BE2C (cell line): Measurements from ENCODE around the gene CACNA1A.

Source experiments
- DNase-seq: peaks from one replicate; pipeline ENCODE4 v3.0.0-alpha.2; 2020
- H3K27me3 ChIP-seq: fragments of 250-450 bp; sonication (Bioruptor Pico); 2 replicates; pipeline ENCODE4 v1.5.1; 2020; ENCODE audit warnings: mild to moderate bottlenecking
- H3K36me3 ChIP-seq: fragments of 250-450 bp; sonication (Bioruptor Pico); 2 replicates; pipeline ENCODE4 v1.5.1; 2020; ENCODE audit warnings: mild to moderate bottlenecking
- H3K4me1 ChIP-seq: fragments of 250-450 bp; sonication (Bioruptor Pico); 2 replicates; pipeline ENCODE4 v1.5.1; 2020
- H3K4me3 ChIP-seq: 2 replicates; pipeline ENCODE4 v1.5.1; 2011; ENCODE audit warnings: low read depth, low read length
- H3K9me3 ChIP-seq: fragments of 250-450 bp; sonication (Bioruptor Pico); 2 replicates; pipeline ENCODE4 v1.5.1; 2020
- CTCF ChIP-seq: IDR thresholded peaks from 2 replicates; pipeline ENCODE4 v1.5.1; 2012; ENCODE audit warnings: mild to moderate bottlenecking, low read depth, low read length

The CACNA1A gene

GRCh38 chr19:13441810-13442512 is 64.3 kb downstream of the CACNA1A start:
- TF ChIP-seq CTCF = no peak

GRCh38 chr19:13437919-13438618 is 68.2 kb downstream of the CACNA1A start:
- Histone ChIP-seq H3K4me3 (no peak overlapping the region), H3K4me1 (no peaks in the 10 kb centered on the region), H3K27me3 (no peaks in the 10 kb centered on the region), H3K9me3 (no peaks in the 10 kb centered on the region), H3K36me3 (no peaks in the 10 kb centered on the region)
- no peak for TF ChIP-seq CTCF
- DNase-seq = no peak

More at GRCh38 chr19:13441810-13442512, 64.3 kb downstream of the CACNA1A start:
- no peaks in the 10 kb centered on the region for H3K36me3 ChIP-seq
- H3K27me3 ChIP-seq = no peaks in the 10 kb centered on the region
- no peak overlapping the region for H3K4me3 ChIP-seq
- DNase-seq = no peak
- no peaks in the 10 kb centered on the region for H3K4me1 ChIP-seq
- H3K9me3 ChIP-seq = no peaks in the 10 kb centered on the region

- no peaks in the 10 kb centered on the region for H3K9me3 ChIP-seq
- no peaks in the 10 kb centered on the region for H3K27me3 ChIP-seq
- no peaks in the 10 kb centered on the region for H3K36me3 ChIP-seq
- no peaks in the 10 kb centered on the region for H3K4me1 ChIP-seq
- no peak overlapping the region for H3K4me3 ChIP-seq
- DNase-seq = no peak
- no peak for TF ChIP-seq CTCF
Observed at GRCh38 chr19:13436352-13436751, 69.9 kb downstream of the CACNA1A start.

- Histone ChIP-seq H3K9me3 (no peaks in the 10 kb centered on the region), H3K27me3 (no peaks in the 10 kb centered on the region), H3K4me1 (no peaks in the 10 kb centered on the region), H3K4me3 (no peak overlapping the region), H3K36me3 (no peaks in the 10 kb centered on the region)
- TF ChIP-seq CTCF = peak; percentile 82
- DNase-seq = peak; percentile 60
Observed at GRCh38 chr19:13430790-13431582, 75.3 kb downstream of the CACNA1A start.

- Histone ChIP-seq H3K27me3 (no peaks in the 10 kb centered on the region), H3K4me1 (no peaks in the 10 kb centered on the region), H3K36me3 (no peaks in the 10 kb centered on the region), H3K4me3 (no peak overlapping the region), H3K9me3 (no peaks in the 10 kb centered on the region)
- DNase-seq = no peak
- TF ChIP-seq CTCF = no peak
Observed at GRCh38 chr19:13429563-13429962, 76.7 kb downstream of the CACNA1A start.

- Histone ChIP-seq H3K9me3 (no peaks in the 10 kb centered on the region), H3K4me3 (no peak overlapping the region), H3K4me1 (no peaks in the 10 kb centered on the region), H3K27me3 (no peaks in the 10 kb centered on the region), H3K36me3 (no peaks in the 10 kb centered on the region)
- peak; percentile 19 for DNase-seq
- TF ChIP-seq CTCF = peak; percentile 76
Observed at GRCh38 chr19:13428352-13428751, 77.9 kb downstream of the CACNA1A start.
